A673 (cell line): ENCODE results near the gene TXLNA.

Experiments used
- EZH2 ChIP-seq: fragments of 200-600 bp; sonication (generic); IDR thresholded peaks from 2 replicates; pipeline ENCODE4 v1.6.1; 2017; ENCODE audit warnings: borderline replicate concordance, low read depth, mild to moderate bottlenecking, mixed read lengths, antibody characterized with exemption, low read length; ENCODE audit not compliant: poor library complexity, severe bottlenecking
- TF ChIP-seq, protein P1 (sequence below): fragments of 300-800, 200-600 bp; sonication (generic); conservative IDR thresholded peaks from 2 replicates; pipeline ENCODE4 v1.5.1; 2017; ENCODE audit warnings: low read depth, mild to moderate bottlenecking, antibody characterized with exemption, low read length, moderate library complexity, mixed read lengths

GRCh38 chr1:32182060-32182459 is 2.6 kb downstream of the TXLNA start:
- TF ChIP-seq, protein P1, sequence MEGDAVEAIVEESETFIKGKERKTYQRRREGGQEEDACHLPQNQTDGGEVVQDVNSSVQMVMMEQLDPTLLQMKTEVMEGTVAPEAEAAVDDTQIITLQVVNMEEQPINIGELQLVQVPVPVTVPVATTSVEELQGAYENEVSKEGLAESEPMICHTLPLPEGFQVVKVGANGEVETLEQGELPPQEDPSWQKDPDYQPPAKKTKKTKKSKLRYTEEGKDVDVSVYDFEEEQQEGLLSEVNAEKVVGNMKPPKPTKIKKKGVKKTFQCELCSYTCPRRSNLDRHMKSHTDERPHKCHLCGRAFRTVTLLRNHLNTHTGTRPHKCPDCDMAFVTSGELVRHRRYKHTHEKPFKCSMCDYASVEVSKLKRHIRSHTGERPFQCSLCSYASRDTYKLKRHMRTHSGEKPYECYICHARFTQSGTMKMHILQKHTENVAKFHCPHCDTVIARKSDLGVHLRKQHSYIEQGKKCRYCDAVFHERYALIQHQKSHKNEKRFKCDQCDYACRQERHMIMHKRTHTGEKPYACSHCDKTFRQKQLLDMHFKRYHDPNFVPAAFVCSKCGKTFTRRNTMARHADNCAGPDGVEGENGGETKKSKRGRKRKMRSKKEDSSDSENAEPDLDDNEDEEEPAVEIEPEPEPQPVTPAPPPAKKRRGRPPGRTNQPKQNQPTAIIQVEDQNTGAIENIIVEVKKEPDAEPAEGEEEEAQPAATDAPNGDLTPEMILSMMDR = no peak
- TF ChIP-seq EZH2 = no peak
